Neural cell (in vitro differentiated cells): ENCODE results near the gene TMPRSS2. TPM values are rescaled to one million over a fixed set of nuclear protein-coding genes. Genes with fewer than 3 reads are reported as not detected.

ENCODE experiments used
- H2AFZ ChIP-seq: fragments of 200-600, 300-800 bp; sonication (generic), shearing (Covaris generic); 2 replicates; pipeline ENCODE4 v1.6.0; 2014; ENCODE audit warnings: low read depth, mild to moderate bottlenecking, antibody characterized with exemption, low read length, moderate library complexity
- H3F3A ChIP-seq: fragments of 200-600 bp; shearing (Covaris generic); 2 replicates; pipeline ENCODE4 v1.6.1; 2016; ENCODE audit warnings: mild to moderate bottlenecking, moderate library complexity, mixed read lengths, antibody characterized with exemption, low read length; ENCODE audit not compliant: insufficient read depth, poor library complexity, severe bottlenecking
- H3K27ac ChIP-seq: fragments of 200-600, 300-800 bp; sonication (generic), shearing (Covaris generic); 2 replicates; pipeline ENCODE4 v1.5.1; 2014; ENCODE audit warnings: mild to moderate bottlenecking, low read length, moderate library complexity
- H3K27me3 ChIP-seq: fragments of 300-800, 200-600 bp; sonication (generic), shearing (Covaris generic); 2 replicates; pipeline ENCODE4 v1.6.0; 2014; ENCODE audit warnings: mild to moderate bottlenecking, low read depth, low read length, moderate library complexity; ENCODE audit not compliant: insufficient read depth
- H3K36me3 ChIP-seq: fragments of 300-800, 200-600 bp; sonication (generic), shearing (Covaris generic); 2 replicates; pipeline ENCODE4 v1.5.1; 2014; ENCODE audit warnings: mild to moderate bottlenecking, antibody characterized with exemption, low read length, moderate library complexity; ENCODE audit not compliant: insufficient read depth
- H3K4me2 ChIP-seq: fragments of 300-800, 200-600 bp; sonication (generic), shearing (Covaris generic); 2 replicates; pipeline ENCODE4 v1.6.0; 2014; ENCODE audit warnings: mild to moderate bottlenecking, low read length
- H3K4me3 ChIP-seq: fragments of 300-800, 200-600 bp; sonication (generic), shearing (Covaris generic); 2 replicates; pipeline ENCODE4 v1.5.1; 2014; ENCODE audit warnings: mild to moderate bottlenecking, low read length, moderate library complexity
- H3K79me2 ChIP-seq: fragments of 200-600 bp; shearing (Covaris generic); replicated peaks from 2 replicates; pipeline ENCODE4 v1.6.0; 2014; ENCODE audit warnings: mild to moderate bottlenecking, low read length, moderate library complexity; ENCODE audit not compliant: insufficient read depth
- H3K9ac ChIP-seq: fragments of 300-800, 200-600 bp; sonication (generic), shearing (Covaris generic); 2 replicates; pipeline ENCODE4 v1.6.1; 2016; ENCODE audit warnings: mild to moderate bottlenecking, low read length, mixed read lengths
- H3K9me2 ChIP-seq: fragments of 200-600 bp; shearing (Covaris generic); 2 replicates; pipeline ENCODE4 v1.6.1; 2016; ENCODE audit warnings: mild to moderate bottlenecking, low read length, mixed read lengths; ENCODE audit not compliant: insufficient read depth
- H3K9me3 ChIP-seq: fragments of 200-600, 300-800 bp; sonication (generic), shearing (Covaris generic); 2 replicates; pipeline ENCODE4 v1.6.1; 2016; ENCODE audit warnings: mild to moderate bottlenecking, mixed run types, low read length, moderate library complexity, mixed read lengths
- H4K20me1 ChIP-seq: fragments of 200-600 bp; shearing (Covaris generic); 2 replicates; pipeline ENCODE4 v1.6.1; 2016; ENCODE audit warnings: mild to moderate bottlenecking, mixed run types; ENCODE audit not compliant: insufficient read depth
- CTCF ChIP-seq: fragments of 450-650 bp; IDR thresholded peaks from 2 replicates; pipeline ENCODE4 v1.5.1; 2014; ENCODE audit warnings: antibody characterized with exemption, mild to moderate bottlenecking, moderate library complexity; ENCODE audit not compliant: poor library complexity, severe bottlenecking
- EP300 ChIP-seq: fragments of 450-650 bp; conservative IDR thresholded peaks from 2 replicates; pipeline ENCODE4 v1.6.1; 2014; ENCODE audit warnings: antibody characterized with exemption, mild to moderate bottlenecking, moderate library complexity; ENCODE audit not compliant: poor library complexity, severe bottlenecking
- EZH2 ChIP-seq: fragments of 200-600, 300-800 bp; shearing (Covaris generic), sonication (generic); IDR thresholded peaks from 2 replicates; pipeline ENCODE4 v1.6.1; 2014; ENCODE audit warnings: antibody characterized with exemption, low read length, borderline replicate concordance, mild to moderate bottlenecking; ENCODE audit not compliant: insufficient read depth, poor library complexity, severe bottlenecking
- MXI1 ChIP-seq: fragments of 450-650 bp; conservative IDR thresholded peaks from 2 replicates; pipeline ENCODE4 v1.6.1; 2014; ENCODE audit warnings: antibody characterized with exemption, mild to moderate bottlenecking; ENCODE audit not compliant: poor library complexity, severe bottlenecking
- POLR2AphosphoS5 ChIP-seq: IDR thresholded peaks from 2 replicates; pipeline ENCODE4 v1.6.1; 2012
- RAD21 ChIP-seq: fragments of 450-650 bp; conservative IDR thresholded peaks from 2 replicates; pipeline ENCODE4 v1.6.1; 2014; ENCODE audit warnings: antibody characterized with exemption, mild to moderate bottlenecking, moderate library complexity
- REST ChIP-seq: IDR thresholded peaks from 2 replicates; pipeline ENCODE4 v1.6.1; 2012; ENCODE audit warnings: borderline replicate concordance
- SMC3 ChIP-seq: fragments of 450-650 bp; conservative IDR thresholded peaks from 2 replicates; pipeline ENCODE4 v1.6.1; 2014; ENCODE audit warnings: antibody characterized with exemption, mild to moderate bottlenecking, moderate library complexity; ENCODE audit not compliant: poor library complexity
- TAF1 ChIP-seq: IDR thresholded peaks from 2 replicates; pipeline ENCODE4 v1.6.1; 2012; ENCODE audit warnings: low read depth
- polyA plus RNA-seq: library from polyadenylated mRNA; depleted of rRNA; stranded (reverse); fragments of >200 nt; gene quantifications from 2 replicates; pipeline ENCODE4 v1.2.3, GENCODE V29; 2014

Gene TMPRSS2
- polyA plus RNA-seq, 1 donor from 2014 or later, result not detected

- Histone ChIP-seq H3K79me2 (no peaks in the 10 kb centered on the region), H3K4me3 (no peak overlapping the region), H3K9me3 (no peaks in the 10 kb centered on the region), H3K9ac (no peak overlapping the region), H3K27ac (no peak overlapping the region), H2AFZ (no peak overlapping the region), H4K20me1 (no peaks in the 10 kb centered on the region), H3K27me3 (no peaks in the 10 kb centered on the region), H3F3A (no peaks in the 10 kb centered on the region), H3K4me2 (no peak overlapping the region), H3K36me3 (no peaks in the 10 kb centered on the region), H3K9me2 (no peaks in the 10 kb centered on the region)
- no peak for TF ChIP-seq POLR2AphosphoS5
- no peak for TF ChIP-seq MXI1
- TF ChIP-seq EZH2, result no peak
- no peak for TF ChIP-seq SMC3
- no peak for TF ChIP-seq TAF1
- no peak for TF ChIP-seq REST
- TF ChIP-seq CTCF, result no peak
- no peak for TF ChIP-seq EP300
- TF ChIP-seq RAD21, result no peak
Measured at GRCh38 chr21:41478319-41479177, 29.4 kb downstream of the TMPRSS2 start.

GRCh38 chr21:41477641-41478318 lies 30.2 kb downstream of the TMPRSS2 start:
- H4K20me1 ChIP-seq, result no peaks in the 10 kb centered on the region
- no peaks in the 10 kb centered on the region for H3K36me3 ChIP-seq
- no peaks in the 10 kb centered on the region for H3F3A ChIP-seq
- H3K27me3 ChIP-seq, result no peaks in the 10 kb centered on the region
- H3K4me3 ChIP-seq, result no peak overlapping the region
- no peaks in the 10 kb centered on the region for H3K9me3 ChIP-seq
- H3K79me2 ChIP-seq, result no peaks in the 10 kb centered on the region
- no peaks in the 10 kb centered on the region for H3K9me2 ChIP-seq
- H3K4me2 ChIP-seq, result no peak overlapping the region
- no peak overlapping the region for H2AFZ ChIP-seq
- H3K27ac ChIP-seq, result no peak overlapping the region
- no peak overlapping the region for H3K9ac ChIP-seq
- TF ChIP-seq POLR2AphosphoS5 (no peak), EZH2 (no peak), CTCF (no peak), TAF1 (no peak), EP300 (no peak), RAD21 (no peak), SMC3 (no peak), REST (no peak), MXI1 (no peak)
